PC-9 (cell line): ENCODE measurements around the gene PCGF3.

Source experiments
- CTCF ChIP-seq: fragments of 200-600 bp; sonication (generic); conservative IDR thresholded peaks from 2 replicates; pipeline ENCODE4 v1.6.1; 2017; ENCODE audit warnings: mixed run types, antibody characterized with exemption, mild to moderate bottlenecking, moderate library complexity
- EZH2 ChIP-seq: fragments of 200-600 bp; sonication (generic); IDR thresholded peaks from 2 replicates; pipeline ENCODE4 v1.8.0; 2017; ENCODE audit warnings: antibody characterized with exemption, low read depth

- TF ChIP-seq CTCF, result no peak
- no peak for TF ChIP-seq EZH2
Observed at GRCh38 chr4:708631-708933, 3.0 kb downstream of the PCGF3 start.
